ENCODE results near the gene DPM3. TPM values are rescaled to one million over a fixed set of nuclear protein-coding genes. Genes with fewer than 3 reads are reported as not detected.

DPM3 gene
- total RNA-seq, 4 donors from 2014 or later: 43.3 to 154 (median 94.8) TPM

- Histone ChIP-seq H3K27me3 (peaks cover 7% of the 10 kb centered on the region), H3K36me3 (peaks cover 0 to 2% of the 10 kb centered on the region in 2 donors), H3K27ac (no peak overlapping the region), H3K4me3 (replicated peaks in 1 of 3) (no peak overlapping the region), H3K4me1 (peaks cover 12 to 23% of the 10 kb centered on the region in 2 donors), H3K9me3 (no peaks in the 10 kb centered on the region)
- intact Hi-C loops (cut with DNase I): no loop called here
- 77 to 89% methylated on average over 3 to 11 of the region's 12 CpGs for WGBS, 2 donors
- TF ChIP-seq CTCF (IDR thresholded peaks at IDR 0.05) (no peak), POLR2A (IDR thresholded peaks at IDR 0.05) (no peak)
- DNase-seq: no peak
Observed at GRCh38 chr1:155175281-155175926, 35.1 kb upstream of the DPM3 start.

GRCh38 chr1:155174324-155175280, 34.3 kb upstream of the DPM3 start:
- TF ChIP-seq CTCF (IDR thresholded peaks at IDR 0.05) (no peak), POLR2A (IDR thresholded peaks at IDR 0.05) (no peak)
- peaks cover 12 to 23% of the 10 kb centered on the region in 2 donors for H3K4me1 ChIP-seq
- intact Hi-C loops (cut with DNase I): no loop called here
- peak overlapping the region in 1 of 3 donors; percentile 59 for H3K4me3 ChIP-seq (replicated peaks in 1 of 3)
- WGBS, 2 donors: 5 to 8% methylated on average over 22 to 32 of the region's 35 CpGs
- H3K27me3 ChIP-seq: peaks cover 7% of the 10 kb centered on the region
- DNase-seq: no peak
- no peaks in the 10 kb centered on the region for H3K9me3 ChIP-seq
- H3K27ac ChIP-seq: no peak overlapping the region
- H3K36me3 ChIP-seq: peaks cover 0 to 3% of the 10 kb centered on the region in 2 donors

DNA sequence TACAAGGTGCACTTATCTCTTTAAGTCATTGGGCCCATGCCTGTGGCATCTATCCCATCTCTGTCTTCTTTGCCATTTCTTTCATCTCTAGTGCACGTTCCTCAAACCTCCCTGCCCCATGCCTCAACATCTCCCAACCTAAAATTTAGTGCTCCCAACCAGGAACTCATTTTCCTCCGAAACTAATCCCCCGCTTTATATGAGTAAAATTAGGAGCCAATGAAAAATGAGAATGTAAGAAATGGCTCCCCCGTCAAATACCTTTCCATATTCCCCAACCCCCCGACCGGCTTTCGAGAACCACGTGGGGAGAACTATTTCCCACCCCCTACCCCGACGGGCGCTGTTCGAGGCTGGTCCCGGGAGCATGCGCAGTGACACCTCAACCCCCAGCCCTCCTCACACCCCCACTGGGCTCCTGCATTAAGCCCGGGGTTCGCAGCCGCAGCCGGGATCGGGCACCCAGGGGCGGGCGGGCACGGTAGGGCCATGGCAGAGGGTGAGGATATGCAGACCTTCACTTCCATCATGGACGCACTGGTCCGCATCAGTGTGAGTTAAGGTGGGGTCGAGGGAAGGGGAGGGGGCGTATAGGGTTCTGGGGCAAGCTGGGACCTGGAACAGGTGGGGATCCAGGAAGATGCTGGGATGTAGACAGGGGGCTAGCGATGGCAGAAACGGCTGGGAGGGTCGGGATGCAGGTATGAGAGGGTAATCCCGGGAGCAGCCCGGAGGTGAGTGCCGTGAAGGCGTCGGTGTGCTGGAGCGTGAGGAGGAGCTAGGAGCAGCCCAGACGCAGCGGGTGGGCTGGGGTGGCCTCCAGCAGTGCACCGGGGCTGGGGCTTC, 33.4 kb upstream of the DPM3 start, which contains the start of gene TRIM46:
Gene TRIM46 (plus strand): TSS at position 372 of the 846 bp plus-strand sequence. CDS start 118 bp downstream, at position 490.
- intact Hi-C loops (cut with DNase I): no loop called here
- DNase-seq: no peak
- 1 to 2% methylated on average over 38 of the region's 38 CpGs for WGBS, 2 donors

More for the DNA sequence above, 33.4 kb upstream of the DPM3 start, which contains the start of gene TRIM46:
- Histone ChIP-seq H3K27me3 (peaks cover 7% of the 10 kb centered on the region), H3K27ac (peak within 1 kb of the TSS; percentile 45 to 87 (median 83)), H3K4me1 (peaks cover 12 to 23% of the 10 kb centered on the region in 2 donors), H3K9me3 (no peaks in the 10 kb centered on the region), H3K4me3 (replicated peaks in 1 of 3) (peak within 1 kb of the TSS; percentile 56 to 77 (median 59)), H3K36me3 (peaks cover 8 to 10% of the 10 kb centered on the region in 2 donors)
- no peak for TF ChIP-seq POLR2A (IDR thresholded peaks at IDR 0.05)
- TF ChIP-seq CTCF (IDR thresholded peaks at IDR 0.05): peak in 1 of 6 experiments; percentile 25
